Bronchial epithelial cell (primary cell): Measurements from ENCODE around the gene CACNA1S. TPM values are rescaled to one million over a fixed set of nuclear protein-coding genes. Genes with fewer than 3 reads are reported as not detected.

ENCODE experiments used
- DNase-seq: peaks from one replicate; pipeline ENCODE4 v3.0.0-alpha.2; 2010; ENCODE audit warnings: low read depth
- FAIRE-seq: peaks from 2 replicates; lab custom pipeline; 2011; peaks lifted over from hg19 to GRCh38; lab: Jason Lieb, UNC
- H3K27me3 ChIP-seq: 2 replicates; pipeline ENCODE4 v1.5.1; 2011; ENCODE audit warnings: low read length; ENCODE audit not compliant: control insufficient read depth, insufficient read depth
- H3K36me3 ChIP-seq: 2 replicates; pipeline ENCODE4 v1.5.1; 2011; ENCODE audit warnings: low read length; ENCODE audit not compliant: control insufficient read depth, insufficient read depth
- H3K4me3 ChIP-seq: 2 replicates; pipeline ENCODE4 v1.5.1; 2011; ENCODE audit warnings: mild to moderate bottlenecking, low read depth, low read length, control low read depth
- CTCF ChIP-seq: IDR thresholded peaks from 2 replicates; pipeline ENCODE4 v1.5.1; 2011; ENCODE audit warnings: mild to moderate bottlenecking, moderate library complexity, low read length, control low read depth, inconsistent platforms; ENCODE audit not compliant: insufficient read depth, severe bottlenecking
- total RNA-seq: library from RNA; depleted of rRNA; stranded (reverse); fragments of >200 nt; gene quantifications from 2 replicates; pipeline ENCODE4 v1.2.1, GENCODE V29; 2014

Gene CACNA1S
- total RNA-seq, 1 donor from 2014 or later: not detected

- Histone ChIP-seq H3K27me3 (no peaks in the 10 kb centered on the region), H3K4me3 (no peak overlapping the region), H3K36me3 (no peaks in the 10 kb centered on the region)
- TF ChIP-seq CTCF: no peak
- DNase-seq: no peak
- FAIRE-seq: no peak
Measured at GRCh38 chr1:201021630-201022492, 90.4 kb downstream of the CACNA1S start.

DNA sequence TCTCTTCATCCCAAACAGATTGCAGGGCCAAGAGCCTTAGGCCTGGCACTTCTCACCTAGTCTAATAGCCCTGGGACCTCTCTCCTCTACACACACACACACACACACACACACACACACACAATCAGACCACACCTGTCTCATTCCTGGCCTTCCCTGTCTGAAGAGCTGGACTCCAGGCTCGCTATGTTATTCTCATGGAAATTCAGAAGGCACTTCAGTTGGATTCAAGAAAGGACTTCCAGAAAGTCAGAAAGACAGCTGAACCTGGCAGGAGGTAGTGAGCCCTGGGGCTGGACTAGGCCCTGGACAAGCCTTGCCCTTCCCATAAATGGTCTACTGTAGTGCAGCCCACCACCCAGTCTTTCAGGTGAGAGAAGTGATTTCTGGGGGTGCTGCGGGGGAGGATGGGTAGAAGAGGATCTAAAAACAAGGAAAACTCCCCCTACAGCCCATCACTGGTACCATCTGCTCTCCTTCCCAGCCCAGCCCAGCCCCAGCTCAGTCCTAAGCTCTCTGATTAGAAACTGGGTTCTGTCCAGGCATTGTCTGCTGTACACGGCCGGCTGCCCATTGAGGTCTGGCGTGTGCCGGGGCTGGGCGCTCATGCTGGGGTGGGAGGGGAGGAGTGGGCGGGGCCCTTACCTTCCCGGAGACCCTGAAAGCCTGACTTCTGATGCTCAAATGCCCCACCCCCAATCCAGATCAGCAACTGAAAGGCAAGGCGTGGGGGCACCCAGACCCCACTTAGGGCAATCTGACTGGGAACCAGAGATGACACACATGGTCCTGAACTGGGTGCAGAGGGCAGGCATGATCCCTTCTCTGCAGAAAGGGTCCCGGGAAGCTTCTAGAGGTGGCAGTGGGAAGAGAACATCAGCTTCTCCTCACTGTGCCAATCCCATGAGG lies 91.3 kb downstream of the CACNA1S start:
- FAIRE-seq (no peak), DNase-seq (peak; percentile 23)
- Histone ChIP-seq H3K4me3 (no peak overlapping the region), H3K36me3 (no peaks in the 10 kb centered on the region), H3K27me3 (no peaks in the 10 kb centered on the region)
- TF ChIP-seq CTCF: peak; percentile 52

GRCh38 chr1:201020040-201020591 lies 92.1 kb downstream of the CACNA1S start:
- Histone ChIP-seq H3K4me3 (no peak overlapping the region), H3K36me3 (no peaks in the 10 kb centered on the region), H3K27me3 (no peaks in the 10 kb centered on the region)
- TF ChIP-seq CTCF: no peak
- DNase-seq: no peak
- FAIRE-seq: no peak

DNA sequence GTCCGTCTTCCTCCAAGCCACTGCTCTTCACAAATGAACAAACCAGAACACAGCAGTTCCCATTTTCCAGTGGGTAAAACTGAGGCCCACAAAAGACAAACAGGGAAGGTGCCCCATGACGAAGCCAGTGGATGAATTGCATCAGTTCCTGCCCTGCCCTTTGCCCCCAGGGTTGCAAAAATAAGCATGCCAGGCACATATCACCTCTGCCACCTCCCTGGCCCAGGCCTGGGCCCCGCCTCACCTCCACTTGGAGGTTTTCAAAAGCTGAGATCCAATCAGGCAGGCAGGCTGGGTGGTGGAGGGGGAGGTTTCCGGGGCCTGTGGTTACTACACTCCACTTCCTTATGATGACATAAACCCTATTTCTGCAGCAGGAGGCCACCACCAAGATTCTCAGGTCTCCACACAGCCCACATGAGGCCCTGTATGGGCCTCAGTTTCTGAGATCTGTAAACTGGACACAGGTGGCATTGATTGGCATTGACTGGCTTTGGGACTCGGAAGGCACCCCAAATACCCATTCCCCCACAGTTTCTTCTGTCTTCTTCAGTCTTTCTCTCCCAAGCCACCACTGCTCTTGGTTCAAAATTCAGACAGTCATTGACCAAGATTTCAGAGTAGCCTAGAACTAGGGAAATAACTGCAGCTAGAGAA lies 92.8 kb downstream of the CACNA1S start:
- TF ChIP-seq CTCF: no peak
- H3K36me3 ChIP-seq: no peaks in the 10 kb centered on the region
- H3K4me3 ChIP-seq: no peak overlapping the region
- no peaks in the 10 kb centered on the region for H3K27me3 ChIP-seq
- FAIRE-seq: no peak
- peak; percentile 77 for DNase-seq

DNA sequence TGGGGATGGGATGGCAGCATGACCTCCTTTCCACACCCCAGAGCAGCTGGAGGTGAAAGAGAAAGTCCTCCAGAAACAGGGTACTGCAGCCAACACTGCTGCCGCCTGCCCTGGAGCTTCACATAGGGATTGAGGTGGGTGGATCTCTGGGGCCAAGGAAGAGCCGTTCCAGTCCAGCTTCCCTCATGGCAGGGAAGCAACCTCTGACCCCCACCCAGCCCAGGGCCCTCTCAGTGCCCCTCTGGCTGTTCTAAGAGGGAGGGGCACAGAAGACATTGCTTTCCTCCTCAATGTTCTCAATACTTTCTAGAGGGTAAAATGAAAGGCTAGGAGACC lies 94.4 kb downstream of the CACNA1S start:
- Histone ChIP-seq H3K4me3 (no peak overlapping the region), H3K27me3 (no peaks in the 10 kb centered on the region), H3K36me3 (no peaks in the 10 kb centered on the region)
- DNase-seq (no peak), FAIRE-seq (no peak)
- no peak for TF ChIP-seq CTCF
